Brain microvascular endothelial cell (primary cell): ENCODE results near the gene OBI1.

Experiments
- DNase-seq: peaks from one replicate; pipeline ENCODE4 v3.0.0-alpha.2; 2020
- H3K27ac ChIP-seq: fragments of 250-450 bp; sonication (Bioruptor Pico); 2 replicates; pipeline ENCODE4 v1.5.1; 2020; ENCODE audit warnings: mild to moderate bottlenecking, moderate library complexity
- H3K27me3 ChIP-seq: fragments of 250-450 bp; sonication (Bioruptor Pico); replicated peaks from 2 replicates; pipeline ENCODE4 v1.5.1; 2020; ENCODE audit warnings: mild to moderate bottlenecking
- H3K36me3 ChIP-seq: fragments of 250-450 bp; sonication (Bioruptor Pico); replicated peaks from 2 replicates; pipeline ENCODE4 v1.5.1; 2020; ENCODE audit warnings: mild to moderate bottlenecking
- H3K4me3 ChIP-seq: 2 replicates; pipeline ENCODE4 v1.5.1; 2011; ENCODE audit warnings: low read depth, mild to moderate bottlenecking, control low read depth, low read length, moderate library complexity
- CTCF ChIP-seq: IDR thresholded peaks from 2 replicates; pipeline ENCODE4 v1.5.1; 2011; ENCODE audit warnings: low read depth, mild to moderate bottlenecking, moderate library complexity, low read length, control low read depth, inconsistent platforms; ENCODE audit errors: missing control alignments
- in situ Hi-C: cut with HindIII; loops from 2 replicates; pipeline ENCODE4 v1.10.0; 2017; ENCODE audit warnings: low sequenced_read_pairs, low pct_ligation_motif_present

The OBI1 gene

GRCh38 chr13:78658630-78659449 lies at the start of gene OBI1:
Gene OBI1 (minus strand): TSS chr13:78659155. CDS start chr13:78659120, 35 bp downstream.
- in situ Hi-C loops = no loop called here
- TF ChIP-seq CTCF = no peak
- peak within 1 kb of the TSS; percentile 91 for H3K4me3 ChIP-seq

GRCh38 chr13:78701383-78701782 lies 42.4 kb upstream of the OBI1 start:
- H3K4me3 ChIP-seq = no peak overlapping the region
- no peaks in the 10 kb centered on the region for H3K36me3 ChIP-seq
- no peaks in the 10 kb centered on the region for H3K27me3 ChIP-seq
- no peak for DNase-seq
- no peak overlapping the region for H3K27ac ChIP-seq
- no peak for TF ChIP-seq CTCF
- in situ Hi-C loops = no loop called here

More at GRCh38 chr13:78658630-78659449, at the start of gene OBI1:
- Histone ChIP-seq H3K27me3 (no peaks in the 10 kb centered on the region), H3K36me3 (no peaks in the 10 kb centered on the region), H3K27ac (peak within 1 kb of the TSS; percentile 79)
- peak; percentile 92 for DNase-seq

- in situ Hi-C loops = no loop called here
- no peak overlapping the region for H3K4me3 ChIP-seq
- no peaks in the 10 kb centered on the region for H3K36me3 ChIP-seq
- H3K27ac ChIP-seq = no peak overlapping the region
- TF ChIP-seq CTCF = no peak
- DNase-seq = no peak
- H3K27me3 ChIP-seq = no peaks in the 10 kb centered on the region
These were observed 41.4 kb upstream of the OBI1 start for GRCh38 chr13:78700121-78700910.

DNA sequence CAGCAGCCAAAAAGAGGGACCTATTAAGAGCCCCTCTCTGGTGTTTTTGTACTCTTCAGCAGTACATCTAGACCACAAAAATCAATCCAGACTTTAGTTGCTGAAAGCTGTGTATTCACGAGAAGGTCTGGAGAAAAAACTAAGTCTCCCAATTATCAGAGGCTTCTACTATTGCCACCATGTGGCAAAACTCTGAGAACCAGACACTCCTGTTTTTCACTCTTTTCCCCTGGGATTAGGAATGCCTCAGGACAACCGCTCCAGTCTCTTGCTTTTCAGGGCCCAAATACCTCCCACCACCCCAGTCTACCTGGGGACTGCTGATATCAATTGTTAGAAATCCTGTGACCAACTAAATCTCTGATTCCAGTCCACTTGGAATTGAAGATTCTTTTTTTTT lies 30.1 kb upstream of the OBI1 start:
- H3K27ac ChIP-seq = no peak overlapping the region
- TF ChIP-seq CTCF = no peak
- H3K4me3 ChIP-seq = no peak overlapping the region
- H3K27me3 ChIP-seq = no peaks in the 10 kb centered on the region
- no peak for DNase-seq
- in situ Hi-C loops = no loop called here
- no peaks in the 10 kb centered on the region for H3K36me3 ChIP-seq

- Histone ChIP-seq H3K27ac (no peak overlapping the region), H3K36me3 (no peaks in the 10 kb centered on the region), H3K27me3 (no peaks in the 10 kb centered on the region), H3K4me3 (no peak overlapping the region)
- in situ Hi-C loops = no loop called here
- DNase-seq = no peak
- no peak for TF ChIP-seq CTCF
These were observed 27.5 kb upstream of the OBI1 start for GRCh38 chr13:78686461-78686860.
